IMR-90 (cell line): Measurements from ENCODE around the gene ADD2. TPM values are rescaled to one million over a fixed set of nuclear protein-coding genes. Genes with fewer than 3 reads are reported as not detected.

Source experiments
- ATAC-seq: fragments of 200-7000 bp; cut with Tn5 transposase; 2 replicates; pipeline ENCODE4 v1.9.1; 2020; ENCODE audit warnings: low read depth, mild to moderate bottlenecking, moderate library complexity
- BruUV-seq: library from RNA; stranded (reverse); fragments of 400-500 nt; replicated peaks from 2 replicates; lab custom pipeline; 2021; lab: Mats Ljungman, UMichigan
- CTCF ChIA-PET: fragments of 300-600 bp; formaldehyde crosslinking; extraction: SDS; loops from one replicate; lab custom pipeline; 2021; ENCODE audit warnings: antibody characterized with exemption; lab: Yijun Ruan, JAX
- POLR2A ChIA-PET: fragments of 300-600 bp; sonication (Branson Sonifier 250); formaldehyde crosslinking; loops from one replicate; lab custom pipeline; 2022; ENCODE audit warnings: antibody characterized with exemption; ENCODE audit not compliant: unreplicated experiment; lab: Charles Lee
- DNase-seq: peaks from one replicate; pipeline ENCODE4 v3.0.0; 2013
- H2AFZ ChIP-seq: replicated peaks from 2 replicates; pipeline ENCODE3; 2013; ENCODE audit warnings: low read length, mild to moderate bottlenecking; ENCODE audit not compliant: poor library complexity
- H2AK5ac ChIP-seq: 2 replicates; pipeline ENCODE4 v1.6.1; 2013; ENCODE audit warnings: low read depth, low read length, inconsistent platforms
- H2AK9ac ChIP-seq: replicated peaks from 2 replicates; pipeline ENCODE3; 2013; ENCODE audit warnings: mild to moderate bottlenecking, low read depth, low read length, moderate library complexity; ENCODE audit not compliant: poor library complexity
- H2BK120ac ChIP-seq: 2 replicates; pipeline ENCODE4 v1.6.1; 2013; ENCODE audit warnings: low read depth, low read length, inconsistent platforms
- H2BK15ac ChIP-seq: 3 replicates; pipeline ENCODE4 v1.6.1; 2013; ENCODE audit warnings: low read depth, low read length, inconsistent platforms
- H2BK20ac ChIP-seq: 2 replicates; pipeline ENCODE4 v1.6.1; 2013; ENCODE audit warnings: low read depth, mild to moderate bottlenecking, inconsistent platforms, low read length, moderate library complexity
- H2BK5ac ChIP-seq: 2 replicates; pipeline ENCODE4 v1.6.1; 2013; ENCODE audit warnings: mild to moderate bottlenecking, low read depth, low read length, inconsistent platforms; ENCODE audit not compliant: poor library complexity, severe bottlenecking
- H3K14ac ChIP-seq: replicated peaks from 2 replicates; pipeline ENCODE4 v1.6.1; 2013; ENCODE audit warnings: low read depth, low read length, inconsistent platforms
- H3K18ac ChIP-seq: 2 replicates; pipeline ENCODE4 v1.6.1; 2013; ENCODE audit warnings: low read depth, low read length, control low read depth
- H3K23ac ChIP-seq: 2 replicates; pipeline ENCODE4 v1.6.1; 2013; ENCODE audit warnings: low read depth, low read length, inconsistent platforms
- H3K27ac ChIP-seq: 2 replicates; pipeline ENCODE4 v1.5.1; 2013; ENCODE audit warnings: mild to moderate bottlenecking, control low read depth, low read length; ENCODE audit not compliant: insufficient read depth
- H3K27me3 ChIP-seq: 2 replicates; pipeline ENCODE4 v1.6.1; 2013; ENCODE audit warnings: low read length; ENCODE audit not compliant: control insufficient read depth, insufficient read depth
- H3K36me3 ChIP-seq: 2 replicates; pipeline ENCODE4 v1.6.1; 2013; ENCODE audit warnings: low read length, mixed read lengths; ENCODE audit not compliant: control insufficient read depth, insufficient read depth
- H3K4ac ChIP-seq: 2 replicates; pipeline ENCODE4 v1.6.1; 2013; ENCODE audit warnings: low read depth, low read length, inconsistent platforms
- H3K4me1 ChIP-seq: 2 replicates; pipeline ENCODE4 v1.6.1; 2013; ENCODE audit warnings: low read length, mixed read lengths; ENCODE audit not compliant: control insufficient read depth, insufficient read depth
- H3K4me2 ChIP-seq: 2 replicates; pipeline ENCODE4 v1.6.1; 2013; ENCODE audit warnings: low read depth, mild to moderate bottlenecking, control low read depth, low read length, moderate library complexity
- H3K4me3 ChIP-seq: 2 replicates; pipeline ENCODE4 v1.5.1; 2013; ENCODE audit warnings: low read depth, mild to moderate bottlenecking, control low read depth, low read length, moderate library complexity; ENCODE audit not compliant: insufficient read depth
- H3K56ac ChIP-seq: 2 replicates; pipeline ENCODE4 v1.6.1; 2013; ENCODE audit warnings: low read length, inconsistent platforms; ENCODE audit not compliant: insufficient read depth; ENCODE audit errors: extremely low read depth
- H3K79me1 ChIP-seq, 2 experiments: 2 replicates each; pipeline ENCODE4 v1.6.1; 2013; ENCODE audit warnings: low read length in 2 of 2, inconsistent platforms in 1 of 2, low read depth in 1 of 2
- H3K9ac ChIP-seq: 2 replicates; pipeline ENCODE4 v1.6.1; 2013; ENCODE audit warnings: low read depth, low read length, control low read depth
- H3K9me1 ChIP-seq: 2 replicates; pipeline ENCODE4 v1.6.1; 2013; ENCODE audit warnings: low read length, inconsistent platforms; ENCODE audit not compliant: insufficient read depth
- H3K9me3 ChIP-seq: 2 replicates; pipeline ENCODE4 v1.6.1; 2013; ENCODE audit warnings: low read length; ENCODE audit not compliant: control insufficient read depth, insufficient read depth
- H4K20me1 ChIP-seq: 2 replicates; pipeline ENCODE4 v1.6.1; 2013; ENCODE audit warnings: low read length, inconsistent platforms; ENCODE audit not compliant: insufficient read depth
- H4K5ac ChIP-seq: 2 replicates; pipeline ENCODE4 v1.6.1; 2013; ENCODE audit warnings: mild to moderate bottlenecking, low read depth, low read length, control low read depth
- H4K8ac ChIP-seq, 2 experiments: 2 replicates each; pipeline ENCODE4 v1.6.1; 2013; ENCODE audit warnings: low read depth in 2 of 2, low read length in 2 of 2, control low read depth in 1 of 2, inconsistent platforms in 1 of 2
- H4K91ac ChIP-seq: 2 replicates; pipeline ENCODE4 v1.6.1; 2013; ENCODE audit warnings: low read depth, low read length, inconsistent platforms; ENCODE audit not compliant: insufficient read depth
- BHLHE40 ChIP-seq: fragments of 150-350 bp; IDR thresholded peaks from 2 replicates; pipeline ENCODE4 v1.6.1; 2016; ENCODE audit warnings: mild to moderate bottlenecking, low read depth, low read length
- CHD1 ChIP-seq: IDR thresholded peaks from 2 replicates; pipeline ENCODE4 v1.6.1; 2012; ENCODE audit warnings: low read depth, low read length, improper control_type of control experiment
- FOS ChIP-seq: fragments of 150-350 bp; IDR thresholded peaks from 2 replicates; pipeline ENCODE4 v1.6.1; 2016; ENCODE audit warnings: low read depth, low read length
- MAFK ChIP-seq: IDR thresholded peaks from 2 replicates; pipeline ENCODE4 v1.6.1; 2012; ENCODE audit warnings: low read depth, low read length, improper control_type of control experiment
- MAZ ChIP-seq: IDR thresholded peaks from 2 replicates; pipeline ENCODE4 v1.6.1; 2012; ENCODE audit warnings: low read depth, mild to moderate bottlenecking, low read length, improper control_type of control experiment, moderate library complexity, borderline replicate concordance
- MXI1 ChIP-seq: IDR thresholded peaks from 2 replicates; pipeline ENCODE4 v1.6.1; 2012; ENCODE audit warnings: low read depth, mild to moderate bottlenecking, low read length, moderate library complexity, borderline replicate concordance
- NFE2L2 ChIP-seq: fragments of 150-350 bp; IDR thresholded peaks from 2 replicates; pipeline ENCODE4 v1.6.1; 2016; ENCODE audit warnings: low read depth, mild to moderate bottlenecking, low read length
- POLR2A ChIP-seq: IDR thresholded peaks from 2 replicates; pipeline ENCODE4 v1.6.1; 2012; ENCODE audit warnings: mild to moderate bottlenecking, low read depth, low read length
- RAD21 ChIP-seq: IDR thresholded peaks from 2 replicates; pipeline ENCODE4 v1.6.1; 2012; ENCODE audit warnings: low read length, improper control_type of control experiment
- RCOR1 ChIP-seq: IDR thresholded peaks from 2 replicates; pipeline ENCODE4 v1.6.1; 2012; ENCODE audit warnings: mild to moderate bottlenecking, low read length, improper control_type of control experiment; ENCODE audit not compliant: insufficient replicate concordance
- RFX5 ChIP-seq: IDR thresholded peaks from 2 replicates; pipeline ENCODE4 v1.8.0; 2012; ENCODE audit warnings: low read depth, mild to moderate bottlenecking, low read length, moderate library complexity
- SMC3 ChIP-seq: fragments of 150-350 bp; IDR thresholded peaks from 2 replicates; pipeline ENCODE4 v1.6.1; 2016; ENCODE audit warnings: low read depth, mild to moderate bottlenecking, antibody characterized with exemption, low read length, moderate library complexity
- WGBS, 2 experiments: methylation state at CpG; one replicate each; pipeline versions ENCODE4 v1.1.5 to v1.1.7; 2013; ENCODE audit warnings: missing lambda C conversion rate in 2 of 2; ENCODE audit not compliant: insufficient read length in 1 of 2; ENCODE audit errors: extremely low coverage in 2 of 2; 5-methylcytosine and 5-hydroxymethylcytosine counted together
- dilution Hi-C: fragments of 300-500 bp; cut with HindIII; formaldehyde crosslinking; loops from one replicate; pipeline ENCODE4 v1.14.3; 2018; ENCODE audit warnings: low sequenced_read_pairs; ENCODE audit not compliant: unreplicated experiment
- in situ Hi-C: fragments of 300-500 bp; cut with MboI; formaldehyde crosslinking; loops from 3 replicates; pipeline ENCODE4 v1.14.3; 2019; ENCODE audit warnings: low sequenced_read_pairs, inconsistent platforms, mixed read lengths
- intact Hi-C: fragments of 100-400 bp; cut with micrococcal nuclease; formaldehyde crosslinking; loops from 2 replicates; pipeline ENCODE4 v1.10.0; 2022
- polyA plus RNA-seq, 3 experiments: library from polyadenylated mRNA; depleted of rRNA; stranded (reverse); fragments of >200 nt; gene quantifications; 2 replicates each; pipeline ENCODE4 v1.2.3, GENCODE V29; 2012; ENCODE audit warnings: low replicate concordance in 1 of 3
- total RNA-seq: library from RNA; depleted of rRNA; stranded (reverse); fragments of >200 nt; gene quantifications from 2 replicates; pipeline ENCODE4 v1.2.3, GENCODE V29; 2012
- TF ChIP-seq, protein P1 (sequence below): fragments of 150-350 bp; IDR thresholded peaks from 2 replicates; pipeline ENCODE4 v1.6.1; 2016; ENCODE audit warnings: low read depth, mild to moderate bottlenecking, low read length, moderate library complexity, borderline replicate concordance
- TF ChIP-seq, protein P2 (sequence below): conservative IDR thresholded peaks from 2 replicates; pipeline ENCODE4 v1.5.1; 2012; ENCODE audit warnings: mild to moderate bottlenecking, low read depth, low read length, improper control_type of control experiment
- TF ChIP-seq, protein P3 (sequence below): fragments of 150-350 bp; IDR thresholded peaks from 2 replicates; pipeline ENCODE4 v1.6.1; 2017; ENCODE audit warnings: mild to moderate bottlenecking, antibody characterized with exemption, low read length, low read depth

Gene ADD2
- total and polyA plus RNA-seq, 2 of the 4 experiments (the other 2 are of a cell fraction): not detected

DNA sequence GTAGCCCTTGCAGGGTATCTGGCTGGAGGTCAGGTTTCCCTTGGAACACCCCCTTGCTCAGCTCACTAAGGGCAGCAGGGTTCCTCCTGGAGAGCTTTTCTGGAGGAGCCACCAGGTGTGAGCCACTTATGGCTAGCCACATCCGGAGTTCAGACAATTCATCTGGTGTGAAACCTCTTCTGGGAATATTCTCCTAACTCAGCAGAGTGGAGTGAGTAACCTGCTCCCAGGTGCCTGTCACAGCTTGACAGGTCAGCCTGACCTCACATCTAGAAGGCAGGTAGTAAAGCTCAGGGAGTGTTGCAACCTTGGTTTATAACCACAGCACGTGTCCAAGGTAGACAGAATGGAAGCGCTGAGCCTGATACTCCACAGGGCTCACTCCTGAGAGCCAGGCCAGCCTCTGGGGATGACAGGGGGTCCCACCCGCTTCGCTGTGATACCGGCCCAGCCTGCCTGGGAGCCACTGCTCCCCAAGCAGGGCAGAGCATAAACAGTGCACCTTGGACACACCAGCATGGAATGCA is 151.8 kb downstream of the ADD2 start:
- H2AFZ ChIP-seq: no peak overlapping the region
- H3K14ac ChIP-seq: no peak overlapping the region
- no peak overlapping the region for H2BK120ac ChIP-seq
- no peak overlapping the region for H4K91ac ChIP-seq
- no peak overlapping the region for H3K4me2 ChIP-seq
- no peaks in the 10 kb centered on the region for H4K20me1 ChIP-seq
- no peaks in the 10 kb centered on the region for H3K36me3 ChIP-seq
- no peak overlapping the region for H4K8ac ChIP-seq
- ChIA-PET POLR2A (no interaction called here), CTCF (interaction anchor here (1.2 kb wide), 1 partner anchor 312 kb away, joined by 4 read pairs; no protein-coding TSS in a partner anchor)
- no peak overlapping the region for H3K4me3 ChIP-seq
- in situ Hi-C loops (loop anchor here (10.0 kb wide), 1 partner anchor 271 kb away; no protein-coding TSS in a partner anchor), dilution Hi-C loops (no loop called here), intact Hi-C loops (no loop called here)
- H3K79me1 ChIP-seq: no peaks in the 10 kb centered on the region
- H2AK9ac ChIP-seq: no peak overlapping the region
- ATAC-seq (no peak), DNase-seq (no peak)
- TF ChIP-seq POLR2A: no peak
- TF ChIP-seq BHLHE40: no peak
- TF ChIP-seq MXI1: no peak
- no peak for TF ChIP-seq FOS
- TF ChIP-seq RCOR1: no peak
- TF ChIP-seq CHD1: no peak
- no peak for TF ChIP-seq RAD21
- TF ChIP-seq, protein P1, sequence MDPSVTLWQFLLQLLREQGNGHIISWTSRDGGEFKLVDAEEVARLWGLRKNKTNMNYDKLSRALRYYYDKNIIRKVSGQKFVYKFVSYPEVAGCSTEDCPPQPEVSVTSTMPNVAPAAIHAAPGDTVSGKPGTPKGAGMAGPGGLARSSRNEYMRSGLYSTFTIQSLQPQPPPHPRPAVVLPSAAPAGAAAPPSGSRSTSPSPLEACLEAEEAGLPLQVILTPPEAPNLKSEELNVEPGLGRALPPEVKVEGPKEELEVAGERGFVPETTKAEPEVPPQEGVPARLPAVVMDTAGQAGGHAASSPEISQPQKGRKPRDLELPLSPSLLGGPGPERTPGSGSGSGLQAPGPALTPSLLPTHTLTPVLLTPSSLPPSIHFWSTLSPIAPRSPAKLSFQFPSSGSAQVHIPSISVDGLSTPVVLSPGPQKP: no peak
- no peak for TF ChIP-seq MAZ
- TF ChIP-seq, protein P2, sequence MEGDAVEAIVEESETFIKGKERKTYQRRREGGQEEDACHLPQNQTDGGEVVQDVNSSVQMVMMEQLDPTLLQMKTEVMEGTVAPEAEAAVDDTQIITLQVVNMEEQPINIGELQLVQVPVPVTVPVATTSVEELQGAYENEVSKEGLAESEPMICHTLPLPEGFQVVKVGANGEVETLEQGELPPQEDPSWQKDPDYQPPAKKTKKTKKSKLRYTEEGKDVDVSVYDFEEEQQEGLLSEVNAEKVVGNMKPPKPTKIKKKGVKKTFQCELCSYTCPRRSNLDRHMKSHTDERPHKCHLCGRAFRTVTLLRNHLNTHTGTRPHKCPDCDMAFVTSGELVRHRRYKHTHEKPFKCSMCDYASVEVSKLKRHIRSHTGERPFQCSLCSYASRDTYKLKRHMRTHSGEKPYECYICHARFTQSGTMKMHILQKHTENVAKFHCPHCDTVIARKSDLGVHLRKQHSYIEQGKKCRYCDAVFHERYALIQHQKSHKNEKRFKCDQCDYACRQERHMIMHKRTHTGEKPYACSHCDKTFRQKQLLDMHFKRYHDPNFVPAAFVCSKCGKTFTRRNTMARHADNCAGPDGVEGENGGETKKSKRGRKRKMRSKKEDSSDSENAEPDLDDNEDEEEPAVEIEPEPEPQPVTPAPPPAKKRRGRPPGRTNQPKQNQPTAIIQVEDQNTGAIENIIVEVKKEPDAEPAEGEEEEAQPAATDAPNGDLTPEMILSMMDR: no peak
- TF ChIP-seq SMC3: no peak
- TF ChIP-seq MAFK: no peak
- TF ChIP-seq, protein P3, sequence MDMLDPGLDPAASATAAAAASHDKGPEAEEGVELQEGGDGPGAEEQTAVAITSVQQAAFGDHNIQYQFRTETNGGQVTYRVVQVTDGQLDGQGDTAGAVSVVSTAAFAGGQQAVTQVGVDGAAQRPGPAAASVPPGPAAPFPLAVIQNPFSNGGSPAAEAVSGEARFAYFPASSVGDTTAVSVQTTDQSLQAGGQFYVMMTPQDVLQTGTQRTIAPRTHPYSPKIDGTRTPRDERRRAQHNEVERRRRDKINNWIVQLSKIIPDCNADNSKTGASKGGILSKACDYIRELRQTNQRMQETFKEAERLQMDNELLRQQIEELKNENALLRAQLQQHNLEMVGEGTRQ: no peak
- no peak for TF ChIP-seq NFE2L2
- TF ChIP-seq RFX5: no peak
- H2BK20ac ChIP-seq: no peak overlapping the region
- H2AK5ac ChIP-seq: no peak overlapping the region
- BruUV-seq: no TSS peak
- WGBS, 2 experiments: 78% methylated on average over 5 of the region's 6 CpGs; no CpG with 5 or more reads in 1 of the 2 experiments
- no peak overlapping the region for H4K5ac ChIP-seq
- H2BK15ac ChIP-seq: no peak overlapping the region
- H3K27me3 ChIP-seq: peaks cover 18% of the 10 kb centered on the region
- no peak overlapping the region for H2BK5ac ChIP-seq
- H3K4me1 ChIP-seq: no peaks in the 10 kb centered on the region
- H3K9me1 ChIP-seq: no peaks in the 10 kb centered on the region
- H3K18ac ChIP-seq: no peak overlapping the region
- H3K56ac ChIP-seq: no peak overlapping the region
- no peaks in the 10 kb centered on the region for H3K9me3 ChIP-seq
- no peak overlapping the region for H3K9ac ChIP-seq
- H3K4ac ChIP-seq: no peak overlapping the region
- no peak overlapping the region for H3K27ac ChIP-seq
- no peak overlapping the region for H3K23ac ChIP-seq
